Bronchial epithelial cell (primary cell): ENCODE data around the gene RBMS1. TPM values are rescaled to one million over a fixed set of nuclear protein-coding genes. Genes with fewer than 3 reads are reported as not detected.
A peak's percentile ranks its signal among the peaks of the same experiment; 100 is the strongest.

Source experiments
- DNase-seq: peaks from one replicate; pipeline ENCODE4 v3.0.0-alpha.2; 2010; ENCODE audit warnings: low read depth
- FAIRE-seq: peaks from 2 replicates; lab custom pipeline; 2011; peaks lifted over from hg19 to GRCh38; lab: Jason Lieb, UNC
- H3K27me3 ChIP-seq: 2 replicates; pipeline ENCODE4 v1.5.1; 2011; ENCODE audit warnings: low read length; ENCODE audit not compliant: control insufficient read depth, insufficient read depth
- H3K36me3 ChIP-seq: 2 replicates; pipeline ENCODE4 v1.5.1; 2011; ENCODE audit warnings: low read length; ENCODE audit not compliant: control insufficient read depth, insufficient read depth
- H3K4me3 ChIP-seq: 2 replicates; pipeline ENCODE4 v1.5.1; 2011; ENCODE audit warnings: mild to moderate bottlenecking, low read depth, low read length, control low read depth
- CTCF ChIP-seq: IDR thresholded peaks from 2 replicates; pipeline ENCODE4 v1.5.1; 2011; ENCODE audit warnings: mild to moderate bottlenecking, moderate library complexity, low read length, control low read depth, inconsistent platforms; ENCODE audit not compliant: insufficient read depth, severe bottlenecking
- total RNA-seq: library from RNA; depleted of rRNA; stranded (reverse); fragments of >200 nt; gene quantifications from 2 replicates; pipeline ENCODE4 v1.2.1, GENCODE V29; 2014

The RBMS1 gene
- total RNA-seq, 1 donor from 2014 or later: 30.0 TPM

GRCh38 chr2:160397530-160397865 is 96.1 kb downstream of the RBMS1 start:
- no peaks in the 10 kb centered on the region for H3K36me3 ChIP-seq
- no peak overlapping the region for H3K4me3 ChIP-seq
- DNase-seq (peak; percentile 72), FAIRE-seq (no peak)
- H3K27me3 ChIP-seq: no peaks in the 10 kb centered on the region
- TF ChIP-seq CTCF: no peak

GRCh38 chr2:160394153-160394552 is 99.5 kb downstream of the RBMS1 start:
- Histone ChIP-seq H3K36me3 (no peaks in the 10 kb centered on the region), H3K4me3 (no peak overlapping the region), H3K27me3 (no peaks in the 10 kb centered on the region)
- no peak for TF ChIP-seq CTCF
- FAIRE-seq (no peak), DNase-seq (no peak)

- no peaks in the 10 kb centered on the region for H3K27me3 ChIP-seq
- H3K36me3 ChIP-seq: no peaks in the 10 kb centered on the region
- H3K4me3 ChIP-seq: no peak overlapping the region
- TF ChIP-seq CTCF: no peak
- FAIRE-seq (no peak), DNase-seq (no peak)
Measured at GRCh38 chr2:160392201-160392600, 101.4 kb downstream of the RBMS1 start.

- no peaks in the 10 kb centered on the region for H3K36me3 ChIP-seq
- no peak for TF ChIP-seq CTCF
- no peak overlapping the region for H3K4me3 ChIP-seq
- DNase-seq (peak; percentile 82), FAIRE-seq (no peak)
- H3K27me3 ChIP-seq: no peaks in the 10 kb centered on the region
Measured at GRCh38 chr2:160390544-160391455, 102.8 kb downstream of the RBMS1 start.

- FAIRE-seq: no peak
Measured at GRCh38 chr2:160389875-160390274, 103.7 kb downstream of the RBMS1 start.

More at GRCh38 chr2:160389875-160390274, 103.7 kb downstream of the RBMS1 start:
- Histone ChIP-seq H3K27me3 (no peaks in the 10 kb centered on the region), H3K4me3 (no peak overlapping the region), H3K36me3 (no peaks in the 10 kb centered on the region)
- no peak for DNase-seq
- TF ChIP-seq CTCF: no peak
